ENCODE results near the gene PTPRD. TPM values are rescaled to one million over a fixed set of nuclear protein-coding genes. Genes with fewer than 3 reads are reported as not detected.

PTPRD gene
- 1.3 and 2.2 TPM in 2 replicates for total RNA-seq

GRCh38 chr9:10612641-10613398 is at the start of gene PTPRD:
TSS of gene PTPRD (minus strand) at chr9:10613002.

Data from bronchus fibroblast of lung (primary cell).